ENCODE measurements around the gene NEK2. TPM values are rescaled to one million over a fixed set of nuclear protein-coding genes. Genes with fewer than 3 reads are reported as not detected.
"Not testable (repeated sequence)": the region's sequence is repeated elsewhere in the genome, so short reads cannot be mapped to it uniquely, and the experiment has no call there.

The NEK2 gene
- total RNA-seq (2014; rRNA removed; shearing (Covaris generic)), result 97.8 and 151 TPM in 2 replicates

DNA sequence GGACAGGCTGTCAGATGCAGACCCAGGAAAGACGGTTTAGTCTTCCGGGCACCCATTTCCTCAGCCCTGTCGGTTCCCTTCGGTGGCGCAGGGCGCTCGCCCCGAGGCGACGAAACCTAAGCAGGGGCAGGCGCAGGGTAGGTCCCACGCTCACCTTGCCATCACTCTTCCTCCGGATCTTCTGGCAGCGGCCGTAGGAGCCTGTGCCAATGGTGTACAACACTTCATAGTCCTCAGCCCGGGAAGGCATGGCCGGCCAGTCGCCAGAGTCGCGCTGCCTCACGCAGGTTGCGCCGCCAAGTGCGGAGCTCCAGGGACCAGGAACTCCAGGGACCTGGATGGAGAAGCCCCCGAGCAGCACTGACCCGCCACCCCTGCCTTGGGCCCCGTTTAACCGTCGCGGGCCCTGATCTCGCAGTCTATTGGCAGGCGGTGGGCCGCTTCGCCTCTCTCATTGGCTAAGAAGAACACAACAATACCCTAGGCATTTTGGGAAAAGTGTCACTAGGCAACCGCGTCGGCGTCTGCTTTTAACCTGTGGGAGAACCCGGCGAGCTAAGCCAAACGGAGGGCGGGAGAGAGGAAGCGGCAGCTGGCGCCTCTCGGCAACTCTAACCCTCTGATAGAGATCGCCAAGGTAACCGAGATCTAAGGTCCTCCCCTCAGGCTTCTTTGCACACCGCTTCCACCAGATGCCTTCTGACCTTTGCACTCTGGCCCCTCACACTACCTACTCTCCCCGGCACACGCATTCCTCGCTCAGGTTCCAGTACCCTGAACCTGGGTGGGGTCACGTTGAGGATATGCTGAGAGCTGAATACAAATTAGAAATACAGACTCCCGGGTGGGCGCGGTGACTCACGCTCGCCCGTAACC, at the start of gene NEK2:
Gene NEK2, minus strand, starts transcription at position 392 of the 876 bp plus-strand sequence. Its CDS starts 142 bp downstream, at position 250.
- DNase-seq (ENCODE audit: low read depth), result peak; percentile 95

DNA sequence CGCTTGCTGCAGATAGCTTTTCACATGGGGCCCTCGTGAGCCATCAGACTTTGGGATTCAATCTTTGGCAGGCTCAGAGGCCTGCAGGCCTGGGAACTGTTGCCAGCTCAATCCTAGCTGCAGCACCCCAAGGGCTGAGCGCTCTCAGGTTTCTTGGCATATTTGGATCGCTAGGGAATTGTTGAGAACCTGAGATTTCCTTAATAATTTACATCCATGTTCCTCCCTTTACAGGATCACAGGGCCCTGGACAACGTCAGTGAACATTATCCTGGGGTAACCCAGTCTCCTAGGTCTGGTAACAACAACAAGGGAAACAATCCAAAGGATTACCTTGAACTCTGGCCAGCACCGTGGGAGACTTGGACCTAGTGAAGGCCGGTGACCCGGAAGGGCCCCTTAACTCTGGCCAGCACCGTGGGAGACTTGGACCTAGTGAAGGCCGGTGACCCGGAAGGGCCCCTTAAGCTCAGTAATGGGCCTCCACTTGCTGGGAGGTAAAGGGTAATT, 49.3 kb upstream of the NEK2 start:
- DNase-seq (ENCODE audit: low read depth), result no peak

- no peak for DNase-seq (ENCODE audit: low read depth)
These were observed 47.9 kb upstream of the NEK2 start for GRCh38 chr1:211723273-211723672.

DNA sequence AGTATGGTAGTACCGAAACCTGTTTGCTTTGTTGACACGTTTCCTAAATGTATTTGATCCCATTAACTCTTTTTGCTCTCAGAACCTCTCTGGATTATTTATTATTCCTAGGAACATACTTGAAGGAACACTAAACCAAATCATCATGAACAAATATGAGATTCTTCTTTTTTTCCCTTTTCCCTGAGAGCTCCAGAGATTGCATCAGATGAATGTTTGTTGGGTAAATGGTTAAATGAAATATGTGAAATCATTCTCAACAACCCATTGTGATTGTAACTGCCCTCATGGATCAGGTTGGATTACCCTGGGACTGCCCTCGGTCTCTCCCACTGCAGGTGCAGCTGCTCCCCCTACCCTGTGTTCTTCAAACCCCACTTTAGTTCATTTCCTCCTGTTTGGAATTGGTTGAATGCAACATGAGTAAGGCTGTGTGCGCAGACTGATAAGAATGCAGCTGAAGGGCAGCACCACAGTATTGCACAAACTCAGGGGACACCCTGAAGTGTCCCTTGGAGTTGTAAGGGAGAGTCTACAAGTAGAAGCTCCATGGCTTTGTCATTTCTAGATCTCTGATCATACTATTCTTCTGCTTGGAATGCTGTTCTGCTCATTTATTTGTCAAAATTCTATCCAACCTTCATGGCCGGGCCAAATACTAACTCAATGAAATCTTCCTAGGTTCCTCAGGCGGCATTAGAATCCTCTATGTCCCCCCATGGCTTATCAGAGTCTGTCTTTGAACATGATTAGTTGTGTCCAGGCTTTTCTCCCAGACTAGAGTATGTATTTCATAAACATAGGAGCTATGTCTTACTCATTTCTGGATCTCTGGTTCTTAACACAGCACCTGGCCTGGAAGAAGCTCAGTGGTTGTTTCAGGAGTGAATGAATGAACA, 47.1 kb upstream of the NEK2 start:
- no peak for DNase-seq (ENCODE audit: low read depth)

DNA sequence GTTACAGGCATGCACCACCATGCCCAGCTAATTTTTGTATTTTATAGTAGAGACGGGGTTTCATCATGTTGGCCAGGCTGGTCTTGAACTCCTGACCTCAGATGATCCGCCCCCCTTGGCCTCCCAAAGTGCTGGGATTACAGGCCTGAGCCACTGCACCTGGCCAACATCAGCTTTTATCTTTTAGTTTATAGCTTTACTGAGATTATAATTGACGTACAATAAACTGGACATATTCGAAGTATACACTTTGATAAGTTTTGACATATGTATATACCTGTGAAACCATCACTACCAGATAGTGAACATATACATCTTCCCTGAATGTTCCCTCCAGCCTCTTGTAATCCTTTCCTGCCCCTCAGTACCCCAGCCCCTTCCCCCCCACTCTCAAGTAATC, 41.1 kb upstream of the NEK2 start:
- not testable (repeated sequence) for DNase-seq (ENCODE audit: low read depth)

GRCh38 chr1:211715971-211716370, 40.5 kb upstream of the NEK2 start:
- DNase-seq (ENCODE audit: low read depth), result no peak

DNA sequence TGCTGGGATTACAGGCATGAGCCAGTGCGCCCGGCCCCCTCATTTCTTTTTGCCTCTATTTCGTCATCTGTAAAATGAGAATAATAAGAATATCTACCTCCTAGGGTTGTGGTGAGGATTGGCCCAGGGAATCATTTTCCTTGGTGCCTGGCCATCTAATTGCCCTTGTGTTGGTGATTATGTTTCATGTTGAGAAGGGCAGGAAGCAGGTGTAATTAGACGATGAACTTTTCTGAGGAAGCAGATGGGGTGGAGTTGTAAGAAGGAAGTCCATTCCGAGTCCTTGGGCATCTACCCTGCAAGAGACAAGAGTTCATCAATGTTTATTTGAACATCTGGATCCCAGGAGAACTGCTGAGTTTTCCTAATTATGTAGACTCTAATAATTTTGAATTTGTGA, 38.7 kb upstream of the NEK2 start:
- DNase-seq (ENCODE audit: low read depth), result no peak

- DNase-seq (ENCODE audit: low read depth), result no peak
These were observed 37.8 kb upstream of the NEK2 start for GRCh38 chr1:211713231-211713630.

DNA sequence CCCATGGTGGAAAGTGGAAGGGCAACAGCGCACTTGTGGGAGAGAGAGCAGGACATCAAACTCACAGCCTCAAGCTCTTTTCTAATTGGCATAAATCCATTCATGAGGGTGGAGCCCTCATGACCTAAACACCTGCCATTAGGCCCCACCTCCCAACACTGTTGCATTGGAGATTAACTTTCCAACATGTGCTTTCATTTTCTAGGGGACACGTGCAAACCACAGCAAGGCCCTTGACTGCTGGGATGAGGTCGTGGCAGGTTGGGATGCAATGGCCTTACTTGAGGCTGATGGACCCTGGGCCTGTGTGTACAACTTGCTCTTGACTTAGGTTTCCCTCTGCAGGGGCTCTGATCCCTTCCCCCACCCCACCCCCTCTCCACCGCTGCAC, 35.9 kb upstream of the NEK2 start:
- DNase-seq (ENCODE audit: low read depth), result no peak

DNA sequence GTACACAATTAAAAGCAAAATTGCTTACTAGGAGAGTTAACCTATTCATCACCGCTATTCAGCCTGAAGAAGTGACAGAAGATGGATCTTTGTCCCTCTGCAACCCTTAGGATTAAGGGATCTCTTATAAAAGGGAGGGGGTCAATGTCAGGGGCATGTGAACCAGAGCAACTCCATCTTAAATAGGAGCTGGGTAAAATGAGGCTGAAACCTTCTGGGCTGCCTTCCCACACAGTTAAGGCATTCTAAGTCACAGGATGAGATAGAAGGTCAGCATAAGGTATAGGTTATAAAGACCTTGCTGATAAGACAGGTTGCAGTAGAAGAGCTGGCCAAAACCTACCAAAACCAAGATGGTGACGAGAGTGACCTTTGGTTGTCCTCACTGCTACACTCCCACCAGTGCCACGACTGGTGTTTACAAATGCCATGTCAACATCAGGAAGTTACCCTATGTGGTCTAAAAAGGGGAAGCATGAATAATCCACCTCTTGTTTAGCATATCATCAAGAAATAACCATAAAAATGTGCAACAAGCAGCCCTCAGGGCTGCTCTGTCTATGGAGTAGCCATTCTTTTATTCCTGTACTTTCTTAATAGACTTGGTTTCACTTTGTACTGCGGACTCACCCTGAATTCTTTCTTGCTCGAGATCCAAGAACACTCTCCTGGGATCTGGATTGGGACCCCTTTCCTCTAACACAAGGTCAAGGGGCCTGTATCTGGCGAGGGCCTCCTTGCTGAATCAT, 35.3 kb upstream of the NEK2 start:
- DNase-seq (ENCODE audit: low read depth), result no peak

DNA sequence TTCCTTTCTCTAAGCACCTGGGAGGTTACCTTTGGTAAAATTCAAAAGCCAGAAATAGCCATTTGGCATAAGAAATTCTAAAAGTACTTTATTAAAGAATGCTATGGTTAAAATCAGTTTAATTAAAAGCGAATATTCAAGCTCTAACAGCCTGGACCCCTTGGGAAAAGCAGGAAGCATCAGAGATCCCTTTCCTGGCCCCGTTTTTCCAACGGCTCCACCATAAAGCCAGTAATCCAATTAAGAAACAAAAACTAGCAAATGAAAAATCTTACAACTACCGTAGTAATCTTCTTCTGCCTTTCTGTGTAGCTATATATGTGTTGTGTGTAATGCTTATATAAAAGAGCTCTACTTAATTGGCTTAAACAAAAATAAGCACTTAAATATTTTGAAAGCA, 33.5 kb upstream of the NEK2 start:
- no peak for DNase-seq (ENCODE audit: low read depth)

- DNase-seq (ENCODE audit: low read depth), result no peak
These were observed 32.6 kb upstream of the NEK2 start for GRCh38 chr1:211708006-211708405.

DNA sequence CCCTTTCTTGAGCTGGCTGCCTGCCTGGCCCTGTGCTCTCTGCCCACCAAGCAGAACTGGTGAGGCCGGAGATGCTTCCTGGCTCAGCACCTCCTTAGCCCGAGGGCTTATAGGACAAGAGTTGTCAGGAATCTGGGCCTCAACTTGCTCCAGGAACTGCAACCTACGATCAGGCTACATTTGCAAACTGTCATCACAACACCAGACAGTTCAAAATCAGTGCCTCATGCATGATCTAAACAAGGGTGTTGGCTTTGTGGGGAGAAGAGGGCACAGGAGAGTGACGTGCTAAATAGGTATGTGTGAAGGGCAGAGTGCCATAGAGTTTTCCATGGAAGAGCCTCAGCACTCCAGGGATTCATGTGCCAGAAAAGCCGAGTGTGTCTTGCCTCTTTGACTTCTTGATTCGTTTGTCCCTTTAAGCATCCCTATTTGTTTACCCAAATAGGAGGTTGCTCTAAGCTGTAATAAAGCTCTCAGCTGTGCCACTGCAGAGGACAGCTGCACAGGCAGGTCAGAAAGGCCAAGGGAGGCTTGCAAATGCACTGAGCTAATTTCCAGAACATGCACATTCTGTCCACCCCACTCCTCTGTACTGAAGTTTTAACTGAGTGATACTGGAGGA, 30.2 kb upstream of the NEK2 start:
- no peak for DNase-seq (ENCODE audit: low read depth)

DNA sequence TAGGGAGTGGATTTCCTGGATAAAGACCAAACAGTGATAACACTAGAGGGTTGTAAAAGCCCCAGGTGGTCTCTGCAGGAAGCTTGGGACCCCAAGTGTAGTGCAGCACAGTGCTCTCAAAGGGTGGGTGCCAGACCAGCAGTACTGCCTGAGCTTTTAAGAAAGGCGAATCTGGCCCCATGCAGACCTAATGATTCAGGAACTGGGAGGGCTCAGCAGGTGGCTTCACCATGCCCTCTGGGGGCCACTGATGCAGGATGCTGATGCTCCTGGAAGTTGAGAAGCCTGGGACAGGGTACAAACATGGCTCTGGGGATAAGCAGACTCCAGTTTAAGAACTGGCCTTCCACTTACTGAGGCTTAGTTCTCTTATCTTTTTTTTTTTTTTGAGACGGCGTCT, 29.1 kb upstream of the NEK2 start:
- no peak for DNase-seq (ENCODE audit: low read depth)

GRCh38 chr1:211703812-211704537, 28.6 kb upstream of the NEK2 start:
- no peak for DNase-seq (ENCODE audit: low read depth)

DNA sequence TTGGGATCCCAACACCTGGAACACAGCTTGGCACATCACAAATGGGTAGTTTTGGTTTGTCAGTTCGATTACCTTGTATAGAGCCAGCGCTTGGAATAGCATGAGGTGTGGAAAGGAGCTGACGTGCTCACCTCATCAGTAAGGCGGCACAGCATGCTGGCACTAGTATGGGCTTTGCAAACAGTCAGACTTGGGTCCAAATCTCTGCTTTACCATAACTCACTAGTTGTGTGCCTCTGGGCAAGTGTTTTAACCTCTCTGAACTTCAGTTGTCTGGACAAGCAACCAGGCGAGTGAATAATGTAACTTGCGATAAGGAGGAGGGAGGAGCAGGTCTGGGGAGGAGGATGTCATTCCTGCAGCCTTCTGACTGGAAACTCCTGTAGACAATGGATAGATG, 26.3 kb upstream of the NEK2 start:
- DNase-seq (ENCODE audit: low read depth), result no peak

DNA sequence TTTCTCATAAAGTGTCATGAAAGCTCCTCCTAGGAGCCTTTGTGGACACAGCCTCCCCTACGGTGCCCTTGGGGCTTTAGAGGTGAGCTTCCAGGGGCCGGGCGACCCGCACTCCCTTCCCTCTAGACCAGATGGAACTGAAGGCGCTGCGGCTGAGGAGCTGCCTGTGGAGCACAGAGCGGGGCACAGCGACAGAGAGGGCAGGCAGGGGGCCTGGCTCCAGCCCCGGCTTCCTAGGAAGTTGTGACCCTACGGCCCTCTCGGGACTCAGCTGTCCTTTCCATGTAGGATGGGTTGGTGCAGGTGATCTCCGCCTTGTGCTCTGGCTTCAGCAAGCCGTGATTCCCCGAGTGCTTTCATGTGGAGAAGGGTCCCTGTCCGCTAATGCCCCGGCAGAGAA, 23.6 kb upstream of the NEK2 start:
- no peak for DNase-seq (ENCODE audit: low read depth)

GRCh38 chr1:211698161-211699026, 23.0 kb upstream of the NEK2 start:
- DNase-seq (ENCODE audit: low read depth), result peak; percentile 80

DNA sequence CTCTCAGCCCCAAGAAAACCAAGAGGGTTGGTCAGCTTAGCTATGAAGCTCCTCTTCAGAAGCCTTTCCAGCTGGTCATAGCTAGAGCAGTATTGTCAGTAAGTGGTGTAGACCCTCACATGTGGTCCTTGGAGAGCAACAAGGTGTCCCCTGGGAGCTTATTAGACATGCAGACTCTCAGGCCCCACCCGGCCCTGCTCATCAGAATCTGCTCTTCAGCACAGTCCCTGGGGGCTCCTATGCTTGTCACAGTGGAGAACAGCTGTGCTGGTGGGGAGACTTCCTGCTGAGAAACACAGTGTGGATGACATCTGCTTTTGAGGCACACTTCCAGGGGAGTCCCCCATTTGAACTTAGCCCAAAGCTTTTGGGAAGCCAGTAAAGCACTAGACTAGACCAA, 21.9 kb upstream of the NEK2 start:
- no peak for DNase-seq (ENCODE audit: low read depth)

Data from Daoy (cell line).